ENCODE results near the gene C1QTNF12.
A peak's percentile ranks its signal among the peaks of the same experiment; 100 is the strongest.

The C1QTNF12 gene

DNA sequence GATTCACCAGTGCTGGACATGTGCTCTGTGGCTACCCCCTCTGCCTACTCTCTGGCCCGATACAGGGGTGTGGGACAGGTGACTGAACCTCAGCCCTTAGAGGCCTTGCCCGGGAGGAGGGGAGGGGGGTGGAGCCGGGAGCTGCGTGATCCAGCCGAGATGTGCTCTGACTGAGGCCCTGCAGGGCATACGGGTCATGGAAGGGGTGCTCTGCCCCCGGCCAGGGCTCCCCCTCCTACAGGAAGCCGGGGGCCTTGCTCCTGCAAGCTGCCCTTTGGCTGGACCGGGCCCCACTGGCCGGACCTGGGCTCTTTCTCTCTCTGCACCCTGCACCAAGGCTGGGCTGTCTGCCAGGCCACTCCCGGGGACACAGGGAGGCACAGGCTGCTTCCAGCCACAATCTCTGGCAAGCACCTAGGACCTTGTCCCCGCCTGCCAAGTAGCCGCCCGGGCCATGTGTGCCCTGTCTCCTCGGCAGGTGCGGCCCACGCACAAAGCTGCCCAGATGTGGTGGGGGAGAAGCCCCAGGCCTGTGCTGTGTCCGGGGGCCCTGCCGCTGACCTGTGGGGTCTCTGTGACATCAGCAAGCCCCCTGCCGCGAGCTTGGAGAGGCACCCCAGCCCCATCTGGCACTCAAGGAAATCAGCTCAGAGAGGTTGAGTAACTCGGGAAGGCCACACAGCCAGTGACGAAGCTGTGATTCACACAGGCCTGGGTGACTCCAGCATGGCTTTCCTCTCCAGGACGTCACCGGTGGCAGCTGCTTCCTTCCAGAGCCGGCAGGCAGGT, 35.2 kb upstream of the C1QTNF12 start:
- no peak for DNase-seq

DNA sequence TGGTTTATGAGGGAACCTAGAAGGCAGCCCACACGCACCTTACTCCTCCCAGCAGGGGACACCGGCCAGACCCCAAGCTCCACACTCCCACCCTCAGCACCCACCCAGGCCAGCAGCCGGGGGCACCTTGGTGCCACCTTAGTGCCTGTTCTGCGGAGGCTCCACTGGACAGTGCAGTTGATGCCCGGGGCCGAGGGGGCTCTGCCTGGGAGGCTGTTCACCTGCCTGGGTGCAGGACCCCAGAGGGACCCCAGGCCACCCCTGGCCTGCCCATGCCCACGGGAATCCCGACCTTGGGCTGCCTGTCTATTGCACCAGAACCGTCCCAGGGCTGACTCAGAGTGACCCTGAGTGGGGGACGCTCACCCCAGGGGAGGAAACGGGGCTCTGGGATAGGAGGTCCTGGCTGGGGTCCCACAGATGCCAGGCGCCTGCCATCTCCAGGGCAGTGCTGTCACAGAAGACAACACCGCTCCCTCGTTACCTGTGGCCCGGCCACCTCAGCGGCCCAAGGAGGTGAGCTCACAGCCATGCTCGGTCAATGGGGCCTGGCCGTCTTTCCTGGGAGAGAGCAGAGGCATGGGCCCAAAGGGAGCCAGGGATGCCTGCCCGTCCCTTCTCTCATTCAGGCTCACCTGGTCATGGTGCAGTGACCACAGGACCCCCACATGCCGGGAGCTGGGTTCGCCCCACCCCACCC, 34.4 kb upstream of the C1QTNF12 start:
- no peak for DNase-seq

DNA sequence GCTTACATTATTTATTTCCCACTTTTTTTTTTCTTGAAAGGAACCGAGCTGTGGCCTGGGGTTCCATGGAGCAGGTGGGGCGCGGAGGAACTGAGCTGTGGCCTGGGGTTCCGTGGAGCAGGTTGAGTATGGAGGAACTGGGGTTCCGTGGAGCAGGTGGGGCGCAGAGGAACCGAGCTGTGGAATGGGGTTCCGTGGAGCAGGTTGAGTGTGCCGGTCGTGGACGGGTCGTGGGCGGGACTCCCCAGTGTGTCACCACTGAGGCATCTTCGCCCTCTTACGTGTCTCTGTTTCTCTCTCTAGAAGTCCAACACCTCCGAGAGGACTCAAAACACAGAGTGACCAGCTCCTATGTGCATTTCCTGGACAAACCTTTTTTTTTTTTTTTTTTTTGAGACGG, 32.5 kb upstream of the C1QTNF12 start:
- no peak for DNase-seq

DNA sequence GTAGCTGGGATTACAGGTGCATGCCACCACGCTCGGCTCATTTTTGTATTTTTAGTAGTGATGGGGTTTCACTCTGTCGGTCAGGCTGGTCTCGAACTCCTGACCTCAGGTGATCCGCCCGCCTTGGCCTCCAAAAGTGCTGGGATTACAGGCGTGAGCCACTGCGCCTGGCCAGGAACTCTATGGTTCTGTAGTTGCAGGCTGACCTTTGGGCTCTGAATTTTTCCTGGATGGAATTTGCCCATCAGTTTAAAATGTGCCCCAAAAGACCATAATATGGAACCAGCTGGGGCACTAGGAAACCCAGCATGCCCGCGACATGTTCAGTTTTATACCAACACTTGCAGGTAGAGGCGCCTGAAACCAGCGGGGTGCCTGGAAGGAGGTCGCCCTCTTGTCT, 32.1 kb upstream of the C1QTNF12 start:
- no peak for DNase-seq

DNA sequence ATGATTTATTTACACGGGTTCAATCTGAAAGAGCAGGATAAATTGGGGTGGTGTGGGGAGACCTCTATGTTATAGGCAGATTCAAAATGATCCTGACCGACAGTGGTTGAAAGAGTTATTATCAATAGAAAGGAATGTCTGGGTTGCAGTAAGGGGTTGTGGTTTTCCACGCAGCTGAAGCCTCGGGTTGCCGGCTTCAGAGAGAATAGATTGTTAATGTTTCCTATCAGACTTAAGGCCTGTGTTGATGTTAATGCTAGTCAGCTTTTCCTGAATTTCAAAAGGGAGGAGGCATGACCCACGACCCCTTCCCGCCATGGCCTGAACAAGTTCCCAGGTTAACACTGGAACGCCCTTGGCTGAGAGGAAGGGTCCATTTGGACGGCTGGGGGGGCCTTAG, 29.3 kb upstream of the C1QTNF12 start:
- DNase-seq, result no peak

DNA sequence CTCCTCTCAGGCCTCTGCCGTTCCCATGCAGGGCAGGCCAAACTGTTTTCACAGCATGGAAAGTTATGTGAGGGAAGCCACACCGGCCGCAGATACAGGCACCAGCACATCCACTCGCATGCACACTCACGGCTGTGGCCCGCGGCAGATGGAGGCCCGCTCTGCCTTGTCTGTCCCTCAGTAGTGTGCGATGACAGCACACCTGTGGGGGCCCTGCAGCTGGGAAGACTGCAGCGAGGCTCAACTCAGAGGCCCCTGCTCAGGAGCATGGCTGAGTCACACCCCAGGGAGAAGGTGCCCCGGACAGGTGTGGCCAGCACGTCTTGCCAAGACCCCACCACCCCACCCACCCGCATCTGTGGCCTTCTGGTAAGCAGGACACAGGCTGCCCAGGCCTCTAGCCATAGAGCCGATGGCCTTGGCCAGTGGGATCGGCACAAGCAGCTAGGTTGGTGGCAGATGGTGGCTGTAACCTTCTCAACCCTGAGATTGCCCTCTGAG, 28.5 kb upstream of the C1QTNF12 start:
- no peak for DNase-seq

DNA sequence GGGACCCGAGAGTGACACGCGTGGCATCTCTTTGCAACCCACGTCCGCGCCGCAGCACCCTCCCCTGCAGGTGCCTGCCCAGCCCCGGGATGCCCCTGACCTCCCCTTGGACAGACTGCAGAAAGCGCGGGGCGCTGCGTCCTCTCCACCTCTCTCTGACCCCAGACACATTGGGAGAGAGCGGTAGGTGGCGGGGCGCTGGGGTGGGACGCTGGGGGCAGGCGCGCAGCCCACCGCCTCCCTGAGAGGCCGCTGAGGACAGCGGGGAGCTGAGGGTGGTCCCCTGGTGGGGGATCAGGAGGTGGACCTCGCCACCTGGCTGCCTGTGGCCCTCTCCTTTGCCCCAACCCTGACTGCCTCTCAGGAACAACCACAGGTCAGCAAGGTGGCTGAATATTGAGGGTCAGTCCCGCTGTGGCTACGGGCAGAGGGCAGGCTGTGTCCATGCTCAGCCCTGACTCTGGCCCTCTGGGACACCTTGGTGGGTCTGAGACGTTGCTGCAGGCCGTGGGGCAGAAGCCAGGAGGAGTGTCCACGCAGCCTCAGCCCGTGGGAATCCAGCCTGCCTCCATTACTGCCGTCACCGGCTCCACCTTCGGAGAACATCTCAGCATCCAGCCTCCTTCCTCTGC, 27.9 kb upstream of the C1QTNF12 start:
- no peak for DNase-seq

DNA sequence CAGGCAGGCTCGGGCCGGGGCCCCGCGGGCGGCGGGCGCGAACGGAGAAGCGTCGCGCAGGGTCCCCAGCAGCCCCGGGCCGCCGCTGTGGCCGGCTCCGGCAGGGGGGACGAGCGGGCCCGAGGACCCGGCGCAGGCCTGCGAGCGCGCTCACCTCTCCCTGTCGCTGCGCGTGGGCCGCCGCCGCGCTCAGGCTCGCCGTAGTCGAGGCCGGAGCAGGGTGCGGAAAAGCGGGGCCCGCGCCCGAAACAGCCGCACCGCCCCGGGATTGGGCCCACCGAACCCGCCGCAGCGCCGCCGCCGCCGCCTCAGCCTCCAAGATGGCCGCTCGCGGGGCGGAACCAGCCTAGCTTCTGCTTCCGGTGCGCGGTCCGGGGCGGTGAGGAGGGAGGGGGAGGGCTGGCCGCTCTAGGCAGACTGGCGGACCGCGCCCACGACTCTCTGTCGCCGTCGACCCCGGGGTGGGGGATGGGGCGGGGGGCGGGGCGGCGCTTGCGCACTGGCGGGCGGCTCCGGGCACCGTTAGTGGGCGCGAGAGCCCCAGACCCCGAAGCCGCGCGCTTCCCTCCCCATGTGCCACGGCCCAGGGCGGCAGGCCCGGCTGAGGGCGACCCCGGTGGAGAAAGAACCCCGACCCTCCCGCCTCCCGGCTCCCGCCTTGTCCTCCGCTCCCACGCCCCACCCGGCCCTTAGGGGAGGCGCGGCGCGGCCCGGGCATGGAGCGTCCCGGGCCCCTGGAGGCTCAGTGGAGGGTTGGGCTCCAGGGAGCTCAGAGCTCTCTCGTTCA, 27.2 kb upstream of the C1QTNF12 start, which contains the start of gene UBE2J2:
UBE2J2 (minus strand) TSS at position 343 of the 787 bp plus-strand sequence. CDS start 5,862 bp downstream, outside the sequence.
- peak; percentile 95 for DNase-seq

DNA sequence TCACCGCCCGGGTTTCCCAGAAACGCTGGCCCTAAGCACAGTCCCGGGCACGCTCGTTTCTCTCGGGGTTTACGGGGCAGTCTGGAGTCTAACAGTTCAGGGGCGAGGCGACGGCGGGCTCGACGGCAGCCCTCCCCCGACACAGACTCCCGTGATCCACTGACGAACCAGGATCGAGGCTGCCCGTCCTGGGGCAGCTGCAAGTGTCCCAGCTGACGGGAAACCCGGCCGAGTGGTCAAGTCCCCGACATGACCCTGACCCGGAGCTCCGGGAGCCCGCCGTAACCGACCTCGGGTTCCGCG, 26.6 kb upstream of the C1QTNF12 start:
- no peak for DNase-seq

DNA sequence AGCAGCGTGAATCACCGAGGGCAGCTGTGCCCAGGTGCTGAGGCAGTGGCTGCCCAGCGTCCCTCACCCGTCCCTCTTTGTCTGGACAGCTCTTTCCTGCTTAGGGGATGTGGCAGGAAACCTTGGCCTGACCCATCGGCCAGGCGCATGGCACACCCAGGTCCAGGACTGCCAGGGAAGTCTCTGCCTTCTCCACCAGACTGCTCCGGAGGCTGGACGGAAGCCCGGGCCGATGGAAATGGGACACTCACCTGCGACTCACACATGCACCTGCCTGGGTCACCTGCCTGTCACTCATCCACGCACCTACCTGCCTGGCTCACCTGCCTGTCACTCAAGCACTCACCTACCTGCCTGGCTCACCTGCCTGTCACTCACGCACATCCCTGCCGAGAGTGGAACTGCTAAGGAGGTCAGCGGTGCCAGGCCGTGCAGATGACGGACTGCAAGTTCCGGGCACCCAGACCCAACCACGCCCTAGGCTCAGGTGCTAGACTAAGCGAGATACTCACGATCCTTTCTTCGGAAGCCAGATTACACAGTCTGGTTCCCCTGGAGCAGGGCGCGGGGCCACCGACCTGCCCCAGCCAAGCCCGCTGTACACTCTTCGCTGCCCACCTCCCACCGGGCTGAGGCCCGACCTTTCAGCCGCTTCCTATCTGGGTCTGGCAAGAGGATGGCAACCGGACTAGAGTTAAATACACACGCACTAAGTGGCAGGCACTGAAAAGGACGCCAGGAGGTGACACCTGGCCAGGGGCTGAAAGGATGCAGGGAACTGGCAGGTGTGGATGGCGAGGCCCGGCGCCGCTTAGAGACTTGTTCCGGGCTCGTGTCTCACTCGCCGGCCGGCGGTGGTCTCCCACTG, 26.1 kb upstream of the C1QTNF12 start:
- DNase-seq, result no peak

DNA sequence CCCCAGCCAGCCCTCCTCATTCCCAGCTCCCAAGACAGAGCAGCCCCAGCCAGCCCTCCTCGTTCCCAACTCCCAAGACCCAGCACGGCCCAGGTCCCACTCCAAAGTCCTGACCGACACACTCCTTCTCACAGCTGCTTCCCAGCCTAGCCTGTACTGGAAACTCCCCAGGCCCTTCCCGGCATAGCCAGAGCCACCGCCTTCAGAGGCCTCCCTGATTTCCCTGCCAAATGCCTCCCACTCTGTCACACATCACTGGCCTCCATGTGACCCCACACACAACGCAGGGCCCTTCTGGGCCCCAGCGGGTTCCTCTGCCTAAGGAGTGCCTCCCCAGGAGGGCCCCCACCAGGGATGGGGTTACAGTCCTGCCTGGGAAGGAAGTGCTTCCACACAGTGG, 24.3 kb upstream of the C1QTNF12 start:
- no peak for DNase-seq

DNA sequence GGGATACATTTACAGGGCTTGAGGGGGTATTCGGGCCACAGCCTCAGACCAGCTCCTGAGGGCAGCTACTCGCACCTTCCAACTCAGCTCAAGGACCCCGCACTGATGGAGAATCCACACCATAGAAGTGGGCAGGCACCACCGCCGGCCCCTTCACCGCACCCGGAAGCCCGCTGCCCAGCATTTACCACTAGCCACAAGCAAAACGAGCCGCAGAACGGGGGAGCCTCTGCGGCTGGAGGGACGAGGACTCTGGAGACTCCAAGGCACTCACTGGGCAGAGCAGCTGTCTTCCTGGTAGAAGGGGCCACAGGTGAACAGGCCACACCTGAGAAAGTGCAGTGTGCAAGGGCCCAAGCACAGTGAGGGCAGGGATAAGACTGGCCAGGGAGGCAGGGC, 21.8 kb upstream of the C1QTNF12 start:
- no peak for DNase-seq

DNA sequence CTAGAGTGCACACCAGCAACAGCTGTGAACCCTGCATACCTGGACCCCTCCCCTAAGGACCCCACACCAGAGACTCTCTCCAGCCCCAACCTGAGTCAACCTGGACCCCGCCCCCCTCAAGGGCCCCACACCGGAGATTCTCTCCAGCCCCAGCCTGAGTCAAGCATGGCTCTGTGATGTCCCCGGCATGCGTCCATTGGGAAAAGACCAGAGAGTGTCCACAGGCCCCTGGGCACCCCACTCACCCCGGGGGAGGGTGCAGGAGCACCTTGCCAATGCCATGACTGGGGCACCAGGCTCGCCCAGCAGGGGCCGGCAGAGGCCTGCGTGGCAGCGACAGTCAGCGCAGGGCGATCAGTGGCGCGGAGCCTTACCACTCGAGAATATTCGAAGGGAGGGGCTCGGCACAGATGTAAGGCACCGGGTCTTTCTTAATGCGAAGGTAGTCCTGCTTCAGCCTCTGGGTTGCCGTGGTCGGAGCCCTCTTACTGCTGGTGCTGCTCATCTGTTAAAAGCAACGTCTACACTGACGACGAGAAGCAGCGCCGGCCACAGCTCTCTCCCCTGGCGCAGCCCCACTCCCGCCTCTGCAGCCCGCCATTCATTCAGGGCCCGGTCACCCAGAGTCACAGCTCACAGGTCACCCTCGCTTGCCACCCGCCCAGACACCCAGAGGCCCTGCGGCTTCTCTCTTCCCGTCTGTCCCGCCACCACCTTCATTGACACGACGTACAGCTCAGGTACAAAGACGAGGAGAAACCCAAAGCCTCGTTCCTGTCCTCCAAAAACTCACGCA, 21.2 kb upstream of the C1QTNF12 start:
- DNase-seq, result no peak

DNA sequence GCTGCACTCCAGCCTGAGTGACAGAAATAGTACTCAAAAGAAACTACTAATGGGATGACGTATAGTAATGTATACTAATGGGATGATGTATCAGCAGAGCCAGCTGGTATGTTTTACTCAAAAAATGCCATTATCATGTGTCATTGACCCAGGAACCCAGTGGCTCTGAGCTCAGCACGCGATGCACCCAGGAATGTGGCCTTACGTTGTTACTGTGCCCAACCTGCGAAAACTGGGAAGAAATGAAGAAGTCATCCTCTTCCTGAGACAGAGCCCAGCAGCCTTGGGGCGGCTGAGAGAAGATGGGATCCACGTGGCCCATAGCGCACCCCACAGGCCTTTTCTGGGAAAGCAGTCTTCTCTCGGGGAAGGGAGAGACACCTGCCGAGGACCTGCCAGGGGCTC, 18.3 kb upstream of the C1QTNF12 start:
- no peak for DNase-seq

DNA sequence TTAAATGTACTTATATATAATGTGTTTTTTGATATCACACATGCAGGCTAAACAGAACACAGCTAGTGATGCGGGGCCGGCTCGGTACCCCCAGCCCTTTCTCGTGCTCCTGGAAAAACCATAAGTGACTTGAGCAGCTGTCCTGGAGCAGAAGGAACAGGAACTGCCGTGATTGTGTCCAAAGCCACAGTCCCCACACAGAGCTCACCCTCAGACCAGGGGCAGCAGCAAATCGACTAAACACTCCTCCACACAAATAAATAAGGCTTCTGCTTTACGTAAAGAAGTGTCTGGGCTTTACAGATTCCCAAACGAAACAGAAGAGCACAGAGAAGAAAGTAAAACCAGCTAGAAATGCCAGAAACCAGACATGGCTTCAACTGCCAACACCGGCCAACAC, 17.5 kb upstream of the C1QTNF12 start:
- no peak for DNase-seq

DNA sequence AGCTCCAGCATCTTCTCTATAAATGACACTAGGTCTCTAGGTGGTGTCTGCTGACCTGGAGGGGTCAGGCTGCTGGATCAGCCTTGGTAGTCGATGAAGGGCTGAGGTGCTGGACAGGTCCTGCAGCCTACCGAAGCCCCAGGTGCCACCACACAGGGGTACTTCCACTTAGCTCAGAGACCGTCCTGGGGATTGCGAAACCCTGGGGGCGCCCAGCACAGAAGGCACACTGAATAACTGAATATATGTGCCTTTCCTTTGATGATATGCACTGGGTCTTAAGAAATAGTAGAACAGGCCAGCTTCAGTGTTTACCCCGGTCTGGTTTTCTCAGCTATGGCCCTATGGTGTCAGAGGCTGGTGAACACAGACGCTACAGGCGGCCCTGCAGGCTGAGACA, 16.2 kb upstream of the C1QTNF12 start:
- DNase-seq, result no peak

DNA sequence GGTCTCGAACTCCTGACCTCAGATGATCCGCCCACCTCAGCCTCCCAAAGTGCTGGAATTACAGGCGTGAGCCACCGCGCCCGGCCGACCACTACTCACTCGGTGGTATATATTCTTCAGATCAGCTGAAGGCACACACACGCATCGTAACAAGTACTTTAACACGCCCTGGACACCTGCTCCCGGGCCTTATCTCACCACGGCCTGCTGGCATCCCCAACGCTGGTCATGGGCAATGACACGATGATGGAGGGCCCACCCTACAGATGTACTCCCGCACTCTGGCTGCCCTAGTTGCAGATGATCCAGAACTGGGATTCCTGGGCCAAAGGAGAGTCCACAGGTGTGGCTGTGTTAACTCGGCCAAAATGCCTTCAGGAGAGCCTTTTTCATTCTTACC, 15.5 kb upstream of the C1QTNF12 start:
- no peak for DNase-seq

DNA sequence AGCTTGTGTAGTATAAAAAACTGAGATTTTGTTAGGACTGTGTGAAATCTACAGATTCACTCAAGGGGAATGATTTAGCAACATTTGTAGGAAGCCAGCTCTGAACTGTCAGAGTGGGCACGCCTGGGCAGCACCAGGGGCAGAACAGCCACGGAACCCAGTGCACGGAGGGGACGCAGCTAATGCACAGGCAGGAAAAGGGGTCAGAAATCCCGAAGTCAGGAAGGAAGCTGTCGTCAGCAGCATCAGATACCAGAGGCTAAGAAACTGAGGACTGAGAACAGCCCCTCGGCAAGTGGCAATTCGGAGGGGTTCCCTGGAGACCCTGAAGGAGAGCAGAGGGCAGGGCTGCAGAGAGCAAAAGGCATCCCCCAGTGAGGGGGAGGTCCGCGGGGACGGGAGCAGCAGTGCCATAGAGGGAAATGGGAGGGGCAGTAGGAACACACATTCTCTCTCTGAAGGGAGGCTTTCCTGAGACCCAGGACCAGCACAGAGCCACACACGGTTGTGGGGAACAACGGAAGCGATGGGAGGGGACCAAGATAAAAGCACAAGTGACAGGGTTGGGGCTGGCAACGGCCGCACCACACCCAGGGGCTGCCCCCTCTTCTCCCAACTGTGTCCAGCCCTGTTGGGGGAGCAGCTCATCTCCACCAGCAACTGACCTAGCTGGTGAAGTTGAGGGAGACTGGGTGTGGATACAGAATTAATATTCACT, 14.5 kb upstream of the C1QTNF12 start:
- DNase-seq, result no peak

DNA sequence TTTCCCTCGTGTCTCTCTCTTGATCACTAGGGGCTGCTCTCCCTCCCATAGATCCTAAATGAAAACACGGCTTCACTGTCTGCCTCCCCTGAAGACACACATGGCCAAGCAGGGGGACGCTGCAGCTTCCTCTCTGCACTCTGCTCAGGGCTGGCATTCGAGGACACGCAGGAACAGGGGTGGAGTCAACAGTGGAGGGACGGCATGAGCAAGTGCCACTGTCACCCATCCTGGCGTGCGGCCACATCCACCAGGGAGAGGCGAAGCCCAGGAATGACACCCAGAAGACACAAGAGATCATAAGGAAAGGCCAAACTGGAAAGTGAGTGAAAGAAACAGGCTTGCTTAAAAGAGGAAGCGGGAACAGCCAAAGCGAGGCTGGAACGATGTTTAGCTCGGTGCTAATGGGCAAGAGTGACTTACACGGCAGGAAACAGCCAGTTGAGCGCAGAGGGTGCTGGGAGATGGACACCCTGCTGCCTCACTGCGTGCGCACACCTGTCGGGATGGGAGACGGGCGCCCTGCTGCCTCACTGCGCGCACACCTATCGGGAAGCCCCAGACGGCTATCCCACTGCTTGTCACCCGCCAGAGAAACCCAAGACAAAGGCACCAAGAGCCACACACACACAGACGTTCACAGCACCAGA, 13.6 kb upstream of the C1QTNF12 start:
- no peak for DNase-seq

DNA sequence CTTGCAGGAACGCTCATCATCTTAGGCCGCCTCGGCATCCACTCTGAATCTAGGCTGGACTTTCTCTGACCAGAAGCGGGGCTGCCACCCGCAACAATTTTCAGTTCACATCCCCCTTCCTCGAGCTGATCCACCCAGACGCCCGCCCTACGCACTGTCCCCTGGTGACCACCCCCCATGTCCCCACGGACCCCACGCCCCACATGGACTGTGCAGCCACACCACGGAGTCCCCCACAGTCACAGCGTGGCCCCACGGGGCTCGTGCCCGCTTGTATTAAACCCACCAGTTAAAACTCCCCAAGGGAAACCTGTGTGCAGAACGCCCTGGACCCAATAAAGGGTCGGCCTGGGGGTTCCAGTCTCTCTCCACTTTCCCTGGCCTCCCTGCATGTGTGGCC, 13.0 kb upstream of the C1QTNF12 start:
- DNase-seq, result no peak

Measured in stimulated activated CD4-positive, alpha-beta T cell treated with anti-CD3 and anti-CD28 coated beads, Interleukin-2, amount 100 ng/mL, for 24 hours (primary cell).